Keratinocyte (primary cell): ENCODE data around the gene ACTL7B. TPM values are rescaled to one million over a fixed set of nuclear protein-coding genes. Genes with fewer than 3 reads are reported as not detected.

ENCODE experiments used
- DNase-seq: peaks from one replicate; pipeline ENCODE4 v3.0.0-alpha.2; 2011; ENCODE audit warnings: low read depth, missing footprints, low spot score
- FAIRE-seq: peaks from 2 replicates; lab custom pipeline; 2011; peaks lifted over from hg19 to GRCh38; lab: Jason Lieb, UNC
- H2AFZ ChIP-seq: 2 replicates; pipeline ENCODE4 v1.6.0; 2012; ENCODE audit warnings: low read length, control low read depth, inconsistent platforms; ENCODE audit not compliant: control insufficient read depth
- H3K27ac ChIP-seq: 2 replicates; pipeline ENCODE4 v1.5.1; 2011; ENCODE audit warnings: low read length; ENCODE audit not compliant: control insufficient read depth, insufficient read depth
- H3K27me3 ChIP-seq: 3 replicates; pipeline ENCODE4 v1.6.0; 2011; ENCODE audit warnings: low read length; ENCODE audit not compliant: control insufficient read depth, insufficient read depth; ENCODE audit errors: extremely low read depth
- H3K36me3 ChIP-seq, 2 experiments: 2 replicates in 1 of 2; 3 replicates in 1 of 2; pipeline ENCODE4 v1.5.1; 2011; ENCODE audit warnings: low read length in 2 of 2, mild to moderate bottlenecking in 1 of 2; ENCODE audit not compliant: control insufficient read depth in 2 of 2, insufficient read depth in 2 of 2; ENCODE audit errors: extremely low read depth in 1 of 2
- H3K4me1 ChIP-seq: 3 replicates; pipeline ENCODE4 v1.5.1; 2011; ENCODE audit warnings: low read length; ENCODE audit not compliant: control insufficient read depth, insufficient read depth; ENCODE audit errors: extremely low read depth
- H3K4me2 ChIP-seq: 3 replicates; pipeline ENCODE4 v1.6.0; 2011; ENCODE audit warnings: low read depth, low read length; ENCODE audit not compliant: control insufficient read depth, insufficient read depth; ENCODE audit errors: extremely low read depth
- H3K4me3 ChIP-seq, 3 experiments: fragments of 200-600 bp in 1 of 3; sonication (generic) in 1 of 3; 2 replicates in 2 of 3; 3 replicates in 1 of 3; pipeline ENCODE4 v1.5.1; 2011 to 2016; ENCODE audit warnings: low read length in 3 of 3, mild to moderate bottlenecking in 3 of 3, control low read depth in 2 of 3, inconsistent platforms in 1 of 3, low read depth in 1 of 3, mixed read lengths in 1 of 3, mixed run types in 1 of 3, moderate library complexity in 1 of 3; ENCODE audit not compliant: control insufficient read depth in 2 of 3, insufficient read depth in 2 of 3; ENCODE audit errors: extremely low read depth in 1 of 3
- H3K79me2 ChIP-seq: 2 replicates; pipeline ENCODE4 v1.6.0; 2012; ENCODE audit warnings: low read length; ENCODE audit not compliant: control insufficient read depth, insufficient read depth
- H3K9ac ChIP-seq: 3 replicates; pipeline ENCODE4 v1.6.0; 2011; ENCODE audit warnings: low read length; ENCODE audit not compliant: control insufficient read depth, insufficient read depth; ENCODE audit errors: extremely low read depth
- H3K9me1 ChIP-seq: 3 replicates; pipeline ENCODE4 v1.6.0; 2011; ENCODE audit warnings: low read length; ENCODE audit not compliant: control insufficient read depth, insufficient read depth; ENCODE audit errors: extremely low read depth
- H3K9me3 ChIP-seq: 2 replicates; pipeline ENCODE4 v1.5.1; 2012; ENCODE audit warnings: low read depth, low read length; ENCODE audit not compliant: control insufficient read depth
- H4K20me1 ChIP-seq: 3 replicates; pipeline ENCODE4 v1.6.0; 2011; ENCODE audit warnings: low read length; ENCODE audit not compliant: control insufficient read depth, insufficient read depth; ENCODE audit errors: extremely low read depth
- EZH2 ChIP-seq: IDR thresholded peaks from one replicate; pipeline ENCODE4 v1.6.1; 2012; ENCODE audit warnings: inconsistent platforms, mild to moderate bottlenecking, low read length, moderate library complexity
- dilution Hi-C: fragments of 300-500 bp; cut with MboI; formaldehyde crosslinking; loops from one replicate; pipeline ENCODE4 v1.7.0; 2020; ENCODE audit warnings: low sequenced_read_pairs; ENCODE audit not compliant: extremely low pct_ligation_motif_present
- polyA minus RNA-seq, 3 experiments: library from RNA; depleted of rRNA, polyadenylated mRNA; stranded (reverse); fragments of >200 nt; gene quantifications; 1 replicate in 1 of 3; 2 replicates in 1 of 3; 3 replicates in 1 of 3; pipeline ENCODE4 v1.2.3, GENCODE V29; 2011
- polyA plus RNA-seq, 5 experiments: library from polyadenylated mRNA; depleted of rRNA in 3 of 5; stranded (reverse) in 3 of 5; stranded (forward) in 1 of 5; unstranded in 1 of 5; fragments of >200 nt; gene quantifications; 1 replicate in 1 of 5; 2 replicates in 3 of 5; 3 replicates in 1 of 5; pipeline versions ENCODE4 v1.2.1 to v1.2.3, GENCODE V29; 2011 to 2012; ENCODE audit warnings: missing spikeins in 2 of 5, low read depth in 1 of 5, low replicate concordance in 1 of 5
- TF ChIP-seq, protein P1 (sequence below), 3 experiments: IDR thresholded peaks in 1 of 3; conservative IDR thresholded peaks in 1 of 3; optimal IDR thresholded peaks in 1 of 3; 2 replicates in 2 of 3; 3 replicates in 1 of 3; pipeline versions ENCODE3 to v1.5.1; 2011; ENCODE audit warnings: low read length in 3 of 3, mild to moderate bottlenecking in 3 of 3, moderate library complexity in 2 of 3, control low read depth in 1 of 3, inconsistent platforms in 1 of 3; ENCODE audit not compliant: insufficient read depth in 2 of 3; ENCODE audit errors: extremely low read depth in 1 of 3

ACTL7B gene, protein sequence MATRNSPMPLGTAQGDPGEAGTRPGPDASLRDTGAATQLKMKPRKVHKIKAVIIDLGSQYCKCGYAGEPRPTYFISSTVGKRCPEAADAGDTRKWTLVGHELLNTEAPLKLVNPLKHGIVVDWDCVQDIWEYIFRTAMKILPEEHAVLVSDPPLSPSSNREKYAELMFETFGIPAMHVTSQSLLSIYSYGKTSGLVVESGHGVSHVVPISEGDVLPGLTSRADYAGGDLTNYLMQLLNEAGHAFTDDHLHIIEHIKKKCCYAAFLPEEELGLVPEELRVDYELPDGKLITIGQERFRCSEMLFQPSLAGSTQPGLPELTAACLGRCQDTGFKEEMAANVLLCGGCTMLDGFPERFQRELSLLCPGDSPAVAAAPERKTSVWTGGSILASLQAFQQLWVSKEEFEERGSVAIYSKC
- polyA plus RNA-seq (0.04 TPM in 1 of 3 replicates, not detected in the others), polyA minus RNA-seq (0.10 to 0.30 TPM in 2 of 3 replicates, not detected in the other)
- not detected for polyA plus RNA-seq (2011; ENCODE audit: low read depth)
- not detected in 2 replicates for polyA plus RNA-seq (2011; cell fraction: cytosol; rRNA removed)
- polyA plus RNA-seq (2011; cell fraction: nucleus; rRNA removed): 0.09 and 0.13 TPM in 2 replicates
- polyA plus RNA-seq (2012; ENCODE audit: low replicate concordance): not detected in 2 replicates
- polyA minus RNA-seq (2011; cell fraction: cytosol; rRNA and poly(A)+ RNA removed): not detected
- 0.21 and 0.70 TPM in 2 replicates for polyA minus RNA-seq (2011; cell fraction: nucleus; rRNA and poly(A)+ RNA removed)

DNA sequence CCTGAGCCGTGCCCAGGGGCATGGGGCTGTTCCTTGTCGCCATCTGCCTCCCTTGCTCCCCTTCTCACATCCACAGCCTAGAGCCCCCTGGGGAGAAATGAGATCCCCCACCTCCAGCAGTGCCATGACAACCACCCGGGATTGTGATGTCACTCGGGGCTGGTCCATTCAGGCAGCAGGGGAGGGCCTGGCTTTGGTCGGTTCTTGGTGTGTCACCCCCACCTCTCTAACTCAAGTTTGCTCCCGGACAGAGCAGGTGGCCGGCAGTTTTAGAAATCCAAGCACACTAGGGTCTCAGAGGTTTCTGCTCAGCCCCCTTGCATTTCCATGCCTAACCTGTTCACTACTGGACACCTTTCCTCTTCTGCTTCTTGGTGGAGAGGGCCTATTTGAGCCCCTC is at the start of gene ACTL7B:
ACTL7B (minus strand) TSS at position 99 of the 400 bp plus-strand sequence; CDS start at position 43, 56 bp downstream.
- Histone ChIP-seq H3K36me3 (no peaks in the 10 kb centered on the region), H3K79me2 (no peaks in the 10 kb centered on the region), H3K27ac (no peak within 1 kb of the TSS), H4K20me1 (no peaks in the 10 kb centered on the region), H3K9me3 (no peaks in the 10 kb centered on the region), H3K9me1 (no peaks in the 10 kb centered on the region), H3K9ac (no peak within 1 kb of the TSS), H3K4me2 (no peak within 1 kb of the TSS), H3K4me1 (peaks cover 22% of the 10 kb centered on the region), H3K4me3 (no peak within 1 kb of the TSS), H3K27me3 (no peaks in the 10 kb centered on the region), H2AFZ (no peak within 1 kb of the TSS)
- DNase-seq (no peak), FAIRE-seq (no peak)
- dilution Hi-C loops: no loop called here
- TF ChIP-seq, protein P1, sequence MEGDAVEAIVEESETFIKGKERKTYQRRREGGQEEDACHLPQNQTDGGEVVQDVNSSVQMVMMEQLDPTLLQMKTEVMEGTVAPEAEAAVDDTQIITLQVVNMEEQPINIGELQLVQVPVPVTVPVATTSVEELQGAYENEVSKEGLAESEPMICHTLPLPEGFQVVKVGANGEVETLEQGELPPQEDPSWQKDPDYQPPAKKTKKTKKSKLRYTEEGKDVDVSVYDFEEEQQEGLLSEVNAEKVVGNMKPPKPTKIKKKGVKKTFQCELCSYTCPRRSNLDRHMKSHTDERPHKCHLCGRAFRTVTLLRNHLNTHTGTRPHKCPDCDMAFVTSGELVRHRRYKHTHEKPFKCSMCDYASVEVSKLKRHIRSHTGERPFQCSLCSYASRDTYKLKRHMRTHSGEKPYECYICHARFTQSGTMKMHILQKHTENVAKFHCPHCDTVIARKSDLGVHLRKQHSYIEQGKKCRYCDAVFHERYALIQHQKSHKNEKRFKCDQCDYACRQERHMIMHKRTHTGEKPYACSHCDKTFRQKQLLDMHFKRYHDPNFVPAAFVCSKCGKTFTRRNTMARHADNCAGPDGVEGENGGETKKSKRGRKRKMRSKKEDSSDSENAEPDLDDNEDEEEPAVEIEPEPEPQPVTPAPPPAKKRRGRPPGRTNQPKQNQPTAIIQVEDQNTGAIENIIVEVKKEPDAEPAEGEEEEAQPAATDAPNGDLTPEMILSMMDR (optimal IDR thresholded peaks at IDR 0.05 in 1 of 3, IDR thresholded peaks at IDR 0.05 in 1 of 3, conservative IDR thresholded peaks at IDR 0.05 in 1 of 3; ENCODE audit: extremely low read depth in 1 of 3, insufficient read depth in 2 of 3, low read length in 3 of 3): no peak
- no peak for TF ChIP-seq EZH2

DNA sequence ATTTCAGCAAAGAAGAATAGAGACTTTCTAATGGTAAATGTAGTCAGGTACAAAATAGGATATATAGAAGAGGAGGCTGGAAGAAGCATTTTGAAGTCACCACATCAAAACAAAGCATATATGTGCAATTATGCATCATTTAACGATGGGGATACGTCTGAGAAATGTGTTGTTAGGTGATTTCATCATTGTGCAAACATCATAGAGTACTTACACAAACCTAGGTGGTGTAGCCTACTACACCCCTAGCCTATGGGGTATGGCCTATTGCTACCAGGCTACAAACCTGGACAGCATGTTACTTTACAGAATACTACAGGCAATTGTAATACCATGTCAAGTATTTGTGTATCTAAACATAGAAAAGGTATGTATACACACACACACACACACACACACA is 49.7 kb upstream of the ACTL7B start:
- Histone ChIP-seq H3K9me1 (no peaks in the 10 kb centered on the region), H4K20me1 (no peaks in the 10 kb centered on the region), H3K4me1 (no peaks in the 10 kb centered on the region), H3K9ac (no peak overlapping the region), H3K4me2 (no peak overlapping the region), H3K36me3 (peaks cover 28 to 39% of the 10 kb centered on the region in 2 experiments), H2AFZ (no peak overlapping the region), H3K79me2 (no peaks in the 10 kb centered on the region), H3K27ac (no peak overlapping the region), H3K27me3 (no peaks in the 10 kb centered on the region), H3K9me3 (no peaks in the 10 kb centered on the region), H3K4me3 (no peak overlapping the region)
- no peak for FAIRE-seq
- no peak for TF ChIP-seq EZH2
- TF ChIP-seq, protein P1 (optimal IDR thresholded peaks at IDR 0.05 in 1 of 3, IDR thresholded peaks at IDR 0.05 in 1 of 3, conservative IDR thresholded peaks at IDR 0.05 in 1 of 3; ENCODE audit: extremely low read depth in 1 of 3, insufficient read depth in 2 of 3, low read length in 3 of 3): no peak
- dilution Hi-C loops: no loop called here
- DNase-seq: no peak
